GM12873 (cell line): ENCODE measurements around the gene PPP1R10.

Experiments
- TF ChIP-seq, protein P1 (sequence below): IDR thresholded peaks from 2 replicates; pipeline ENCODE4 v1.5.1; 2012; ENCODE audit warnings: low read depth, mild to moderate bottlenecking, moderate library complexity, low read length, control low read depth; ENCODE audit not compliant: insufficient read depth; ENCODE audit errors: missing control alignments

The PPP1R10 gene

DNA sequence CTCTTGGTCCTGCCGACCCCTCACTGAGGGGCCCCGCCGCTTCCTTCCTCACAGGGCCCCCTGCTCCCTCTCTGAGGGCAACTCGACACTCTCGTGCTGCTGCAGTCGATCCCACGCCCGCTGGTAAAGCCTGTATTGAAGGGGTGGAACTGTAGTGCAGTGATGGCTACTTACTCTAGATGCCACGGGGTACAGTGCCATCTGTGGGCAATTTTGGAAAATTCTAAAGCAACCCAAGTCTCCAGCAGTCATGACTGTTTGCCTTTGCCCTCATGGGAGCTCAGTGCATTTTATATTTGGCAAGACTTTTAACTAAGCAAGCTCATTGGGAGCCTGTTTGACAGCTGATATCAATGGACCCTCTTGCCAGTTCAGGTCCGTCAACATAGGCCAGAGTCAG, 23.4 kb upstream of the PPP1R10 start:
- TF ChIP-seq, protein P1, sequence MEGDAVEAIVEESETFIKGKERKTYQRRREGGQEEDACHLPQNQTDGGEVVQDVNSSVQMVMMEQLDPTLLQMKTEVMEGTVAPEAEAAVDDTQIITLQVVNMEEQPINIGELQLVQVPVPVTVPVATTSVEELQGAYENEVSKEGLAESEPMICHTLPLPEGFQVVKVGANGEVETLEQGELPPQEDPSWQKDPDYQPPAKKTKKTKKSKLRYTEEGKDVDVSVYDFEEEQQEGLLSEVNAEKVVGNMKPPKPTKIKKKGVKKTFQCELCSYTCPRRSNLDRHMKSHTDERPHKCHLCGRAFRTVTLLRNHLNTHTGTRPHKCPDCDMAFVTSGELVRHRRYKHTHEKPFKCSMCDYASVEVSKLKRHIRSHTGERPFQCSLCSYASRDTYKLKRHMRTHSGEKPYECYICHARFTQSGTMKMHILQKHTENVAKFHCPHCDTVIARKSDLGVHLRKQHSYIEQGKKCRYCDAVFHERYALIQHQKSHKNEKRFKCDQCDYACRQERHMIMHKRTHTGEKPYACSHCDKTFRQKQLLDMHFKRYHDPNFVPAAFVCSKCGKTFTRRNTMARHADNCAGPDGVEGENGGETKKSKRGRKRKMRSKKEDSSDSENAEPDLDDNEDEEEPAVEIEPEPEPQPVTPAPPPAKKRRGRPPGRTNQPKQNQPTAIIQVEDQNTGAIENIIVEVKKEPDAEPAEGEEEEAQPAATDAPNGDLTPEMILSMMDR = no peak

DNA sequence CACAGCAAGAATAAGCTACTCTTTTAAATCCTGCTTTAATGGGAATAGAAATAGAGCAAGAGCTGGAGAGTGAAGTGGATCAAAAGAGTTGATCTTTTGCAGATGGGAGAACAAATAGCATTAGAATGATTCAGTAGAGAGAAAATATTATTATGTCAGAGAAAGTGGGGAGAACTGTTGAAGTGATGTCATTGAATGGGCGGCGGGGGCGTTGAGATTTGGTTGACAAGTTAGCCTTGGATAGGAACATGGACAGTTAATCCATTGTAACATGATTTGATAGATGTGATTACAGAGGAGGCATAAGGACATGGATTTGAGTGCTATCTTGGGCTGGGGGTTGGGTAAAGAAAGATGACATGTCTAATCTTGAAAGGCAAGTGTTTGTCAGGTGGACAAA, 18.8 kb upstream of the PPP1R10 start:
- TF ChIP-seq, protein P1 = no peak

DNA sequence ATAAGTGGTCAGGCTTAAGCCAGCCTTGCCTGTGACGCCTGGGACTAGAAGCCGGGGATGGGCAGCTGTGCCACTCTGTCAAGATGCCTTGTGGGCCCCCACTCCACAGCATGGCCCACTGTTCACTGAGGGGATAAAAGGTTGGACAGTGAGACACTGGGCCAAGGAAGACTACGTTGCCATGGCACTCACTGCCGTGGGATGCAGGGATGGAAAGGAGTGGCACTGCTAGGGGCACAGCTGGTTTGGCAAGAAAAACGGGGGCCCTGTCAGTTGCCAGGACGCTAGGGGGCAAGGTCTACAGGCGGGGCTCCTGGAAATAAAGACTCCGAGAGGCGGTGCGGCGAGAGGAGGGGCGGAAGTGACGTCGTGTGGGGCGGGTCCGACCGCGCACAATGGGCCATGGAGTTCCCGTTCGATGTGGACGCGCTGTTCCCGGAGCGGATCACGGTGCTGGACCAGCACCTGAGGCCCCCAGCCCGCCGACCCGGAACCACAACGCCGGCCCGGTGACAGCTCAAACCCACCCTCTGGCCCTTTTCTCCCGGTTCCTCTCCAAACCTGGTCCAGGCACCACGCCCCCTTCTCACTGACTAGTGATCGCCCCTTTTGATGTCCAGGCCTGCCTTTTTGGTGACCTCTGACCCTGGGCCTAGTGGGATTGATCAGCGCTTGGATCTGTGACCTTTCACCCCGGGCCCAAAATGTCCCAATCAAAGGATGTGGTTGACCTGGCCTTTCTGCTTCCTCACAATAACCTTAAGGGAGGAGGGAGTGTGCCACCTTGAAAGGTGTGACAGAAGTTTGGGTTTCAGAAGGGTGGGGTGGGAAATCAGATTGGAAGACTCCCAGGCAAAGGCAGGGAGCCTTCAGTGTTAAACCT, 9.7 kb upstream of the PPP1R10 start, which contains the start of gene ATAT1:
Gene ATAT1 (plus strand): TSS at position 391 of the 883 bp plus-strand sequence.
- TF ChIP-seq, protein P1 = peak; percentile 52

DNA sequence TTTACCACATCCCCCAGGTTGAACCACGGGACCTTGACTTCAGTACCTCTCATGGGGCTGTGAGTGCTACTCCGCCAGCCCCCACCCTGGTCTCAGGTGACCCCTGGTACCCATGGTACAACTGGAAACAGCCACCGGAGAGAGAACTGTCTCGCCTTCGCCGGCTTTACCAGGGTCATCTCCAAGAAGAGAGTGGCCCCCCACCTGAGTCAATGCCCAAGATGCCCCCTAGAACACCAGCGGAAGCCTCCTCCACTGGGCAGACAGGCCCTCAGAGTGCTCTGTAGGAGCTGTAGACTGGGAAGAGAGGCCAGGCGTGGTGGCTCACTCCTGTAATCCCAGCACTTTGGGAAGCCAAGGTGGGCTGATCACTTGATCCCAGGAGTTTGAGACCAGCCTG, 8.5 kb upstream of the PPP1R10 start:
- TF ChIP-seq, protein P1 = no peak

DNA sequence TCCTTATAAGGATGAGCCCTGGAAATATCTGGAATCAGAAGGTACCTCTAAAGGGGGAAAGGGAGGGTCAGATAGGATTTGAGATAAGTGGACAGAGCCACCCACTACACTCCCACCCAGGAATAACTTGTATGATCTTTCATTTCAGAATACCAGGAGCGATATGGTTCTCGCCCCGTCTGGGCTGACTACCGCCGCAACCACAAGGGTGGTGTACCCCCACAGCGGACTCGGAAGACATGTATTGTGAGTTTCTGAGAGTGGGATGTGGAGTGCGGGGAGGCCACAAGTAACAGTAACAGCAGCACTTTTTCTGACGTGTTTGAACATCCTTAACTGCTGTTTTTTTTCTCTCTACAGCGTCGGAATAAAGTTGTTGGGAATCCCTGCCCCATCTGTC, 2.5 kb upstream of the PPP1R10 start:
- TF ChIP-seq, protein P1 = no peak

DNA sequence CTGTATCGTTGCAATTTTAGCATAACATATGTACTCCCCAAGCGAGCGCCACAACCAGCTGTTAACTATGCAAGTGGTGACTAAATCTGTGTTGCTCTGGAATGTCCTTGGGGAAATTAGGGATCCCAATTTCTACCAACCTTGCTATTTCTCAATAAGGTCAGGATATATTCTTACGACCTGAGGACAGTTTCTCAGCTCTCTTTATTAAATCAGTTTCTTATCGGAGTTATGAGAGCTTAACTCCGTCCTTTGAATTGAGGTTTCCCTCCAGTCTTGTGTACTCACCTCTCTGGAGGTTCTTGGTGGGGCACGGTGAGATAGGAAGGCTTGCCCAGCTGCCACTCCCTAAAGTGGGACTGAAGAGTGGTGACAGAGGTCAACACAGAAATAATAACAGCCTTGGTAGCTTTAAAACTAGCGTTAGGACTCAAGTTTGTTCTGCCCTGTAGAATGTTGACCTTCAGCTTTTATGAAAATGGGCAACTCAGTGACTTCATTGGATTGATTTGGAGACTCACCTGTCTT, 1.3 kb upstream of the PPP1R10 start:
- TF ChIP-seq, protein P1 = no peak

DNA sequence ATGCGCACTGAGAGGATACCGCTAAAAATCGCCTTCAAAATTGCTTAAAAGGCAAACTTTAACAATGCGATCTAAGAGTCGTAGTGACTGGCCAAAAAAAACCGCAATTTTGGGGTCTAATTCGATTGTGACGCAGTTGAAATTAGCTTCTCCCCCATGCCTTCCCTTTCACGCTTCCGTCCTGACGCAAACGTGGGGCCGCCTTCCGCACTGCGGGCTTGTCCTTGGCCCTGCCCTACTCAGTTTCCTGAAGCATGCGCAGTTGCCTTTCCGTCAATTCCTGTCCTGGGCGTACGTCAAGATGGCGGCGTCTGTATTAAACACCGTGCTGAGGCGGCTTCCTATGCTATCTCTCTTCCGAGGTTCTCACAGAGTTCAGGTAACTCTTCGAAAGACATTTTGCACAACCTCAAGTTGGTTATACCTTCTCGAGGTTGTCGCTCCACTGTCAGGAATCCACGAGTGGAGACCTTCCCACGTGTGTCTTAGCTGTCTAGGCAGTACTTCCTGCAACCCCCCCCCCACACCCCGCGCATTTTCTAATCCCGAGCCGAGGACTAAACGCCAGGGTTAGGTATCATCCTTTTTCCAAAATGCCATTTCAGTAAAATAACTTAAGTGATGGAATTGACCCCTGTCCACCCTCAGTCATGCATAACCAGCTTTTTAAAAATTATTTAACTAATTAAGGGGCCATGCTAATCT, 674 bp upstream of the PPP1R10 start, which contains the start of gene MRPS18B:
Gene MRPS18B (plus strand): TSS at position 276 of the 705 bp plus-strand sequence. CDS start 26 bp downstream, at position 302.
- TF ChIP-seq, protein P1 = no peak
